Astrocyte of the hippocampus (primary cell): ENCODE measurements around the gene RYR3.

Source experiments
- DNase-seq: peaks from one replicate; pipeline ENCODE4 v3.0.0; 2011; ENCODE audit warnings: low read depth, low spot score

Gene RYR3

GRCh38 chr15:33639978-33640377 lies 329.2 kb downstream of the RYR3 start:
- DNase-seq: no peak

GRCh38 chr15:33641069-33641468 lies 330.3 kb downstream of the RYR3 start:
- no peak for DNase-seq

GRCh38 chr15:33644304-33644703 lies 333.5 kb downstream of the RYR3 start:
- no peak for DNase-seq

GRCh38 chr15:33646744-33647143 lies 336.0 kb downstream of the RYR3 start:
- DNase-seq: no peak

- no peak for DNase-seq
These were observed 338.6 kb downstream of the RYR3 start for GRCh38 chr15:33649217-33649933.

- no peak for DNase-seq
These were observed 344.1 kb downstream of the RYR3 start for GRCh38 chr15:33654860-33655259.

- DNase-seq: no peak
These were observed 344.7 kb downstream of the RYR3 start for GRCh38 chr15:33655488-33655887.

- peak; percentile 40 for DNase-seq
These were observed 345.4 kb downstream of the RYR3 start for GRCh38 chr15:33656168-33656567.

GRCh38 chr15:33660151-33660550 lies 349.4 kb downstream of the RYR3 start:
- no peak for DNase-seq

- DNase-seq: no peak
These were observed 351.2 kb downstream of the RYR3 start for GRCh38 chr15:33662014-33662413.

GRCh38 chr15:33664947-33665346 lies 354.2 kb downstream of the RYR3 start:
- DNase-seq: no peak

- DNase-seq: no peak
These were observed 359.8 kb downstream of the RYR3 start for GRCh38 chr15:33670567-33670966.

- no peak for DNase-seq
These were observed 360.7 kb downstream of the RYR3 start for GRCh38 chr15:33671456-33671855.

GRCh38 chr15:33675246-33675645 lies 364.5 kb downstream of the RYR3 start:
- DNase-seq: peak; percentile 56

- no peak for DNase-seq
These were observed 366.6 kb downstream of the RYR3 start for GRCh38 chr15:33677238-33677830.

GRCh38 chr15:33678176-33678575 lies 367.4 kb downstream of the RYR3 start:
- DNase-seq: no peak

GRCh38 chr15:33678602-33679001 lies 367.8 kb downstream of the RYR3 start:
- DNase-seq: no peak

GRCh38 chr15:33679061-33679460 lies 368.3 kb downstream of the RYR3 start:
- DNase-seq: no peak

GRCh38 chr15:33680336-33680735 lies 369.6 kb downstream of the RYR3 start:
- DNase-seq: no peak

- no peak for DNase-seq
These were observed 382.5 kb downstream of the RYR3 start for GRCh38 chr15:33693166-33693800.

GRCh38 chr15:33698126-33698525 lies 387.4 kb downstream of the RYR3 start:
- no peak for DNase-seq

- no peak for DNase-seq
These were observed 388.4 kb downstream of the RYR3 start for GRCh38 chr15:33699145-33699544.
